Measurements from ENCODE around the gene GAN. TPM values are rescaled to one million over a fixed set of nuclear protein-coding genes. Genes with fewer than 3 reads are reported as not detected.
"Not testable (repeated sequence)": the region's sequence is repeated elsewhere in the genome, so short reads cannot be mapped to it uniquely, and the experiment has no call there.

The GAN gene
- total RNA-seq, 1 donor from 2014 or later, result 8.6 TPM

DNA sequence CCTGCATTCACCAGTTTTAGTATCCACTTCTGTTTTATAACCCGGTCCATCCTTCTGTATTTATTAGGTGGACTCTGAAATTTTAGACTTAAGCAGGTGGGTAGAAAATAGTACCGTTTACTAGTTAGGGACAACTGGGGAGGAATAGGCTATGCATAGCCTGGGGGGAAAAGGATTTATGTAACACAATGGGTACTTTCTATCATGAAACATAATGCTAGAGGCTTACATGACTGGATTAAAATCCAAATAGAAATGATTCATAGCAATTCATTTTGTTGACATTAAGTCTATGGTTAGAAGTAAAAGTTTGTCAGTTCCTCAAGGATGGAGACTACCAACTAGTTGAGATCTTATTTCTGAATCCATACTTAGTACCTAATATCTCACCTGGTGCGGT is 18.6 kb downstream of the GAN start:
- intact Hi-C loops (cut with micrococcal nuclease), result no loop called here
- H3K4me3 Mint-ChIP-seq, result no peak overlapping the region
- no peak overlapping the region for H3K27ac Mint-ChIP-seq
- no peaks in the 10 kb centered on the region for H3K36me3 Mint-ChIP-seq (ENCODE audit: low read depth)
- H3K27me3 Mint-ChIP-seq, result no peaks in the 10 kb centered on the region
- no peaks in the 10 kb centered on the region for H3K9me3 Mint-ChIP-seq
- DNase-seq, result no peak
- no peak for ATAC-seq (ENCODE audit: low read depth)
- no peaks in the 10 kb centered on the region for H3K4me1 Mint-ChIP-seq
- POLR2A ChIA-PET, result no interaction called here
- CTCF ChIA-PET, result no interaction called here
- TF ChIP-seq, protein P1, sequence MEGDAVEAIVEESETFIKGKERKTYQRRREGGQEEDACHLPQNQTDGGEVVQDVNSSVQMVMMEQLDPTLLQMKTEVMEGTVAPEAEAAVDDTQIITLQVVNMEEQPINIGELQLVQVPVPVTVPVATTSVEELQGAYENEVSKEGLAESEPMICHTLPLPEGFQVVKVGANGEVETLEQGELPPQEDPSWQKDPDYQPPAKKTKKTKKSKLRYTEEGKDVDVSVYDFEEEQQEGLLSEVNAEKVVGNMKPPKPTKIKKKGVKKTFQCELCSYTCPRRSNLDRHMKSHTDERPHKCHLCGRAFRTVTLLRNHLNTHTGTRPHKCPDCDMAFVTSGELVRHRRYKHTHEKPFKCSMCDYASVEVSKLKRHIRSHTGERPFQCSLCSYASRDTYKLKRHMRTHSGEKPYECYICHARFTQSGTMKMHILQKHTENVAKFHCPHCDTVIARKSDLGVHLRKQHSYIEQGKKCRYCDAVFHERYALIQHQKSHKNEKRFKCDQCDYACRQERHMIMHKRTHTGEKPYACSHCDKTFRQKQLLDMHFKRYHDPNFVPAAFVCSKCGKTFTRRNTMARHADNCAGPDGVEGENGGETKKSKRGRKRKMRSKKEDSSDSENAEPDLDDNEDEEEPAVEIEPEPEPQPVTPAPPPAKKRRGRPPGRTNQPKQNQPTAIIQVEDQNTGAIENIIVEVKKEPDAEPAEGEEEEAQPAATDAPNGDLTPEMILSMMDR (IDR thresholded peaks at IDR 0.05), result no peak

DNA sequence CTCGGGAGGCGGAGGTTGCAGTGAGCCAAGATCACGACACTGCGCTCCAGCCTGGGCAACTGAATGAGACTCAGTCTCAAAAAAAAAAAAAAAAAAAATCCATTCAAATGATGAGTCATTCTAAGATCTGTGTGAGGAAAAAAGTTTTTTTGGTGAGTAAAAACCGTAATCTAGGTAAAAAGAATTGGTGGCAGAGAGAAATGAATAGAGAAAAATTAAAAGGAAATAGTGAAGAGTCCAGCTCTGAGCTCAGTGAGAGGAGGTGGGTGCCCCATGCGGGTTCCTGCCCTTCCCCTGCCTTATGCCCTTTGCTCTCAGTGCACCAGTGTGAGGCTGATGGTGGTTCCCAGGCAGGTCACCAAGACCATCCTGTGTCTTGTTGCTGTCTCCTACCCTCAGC is 20.9 kb downstream of the GAN start:
- intact Hi-C loops (cut with micrococcal nuclease), result no loop called here
- ChIA-PET POLR2A (no interaction called here), CTCF (no interaction called here)
- ATAC-seq (ENCODE audit: low read depth) (no peak), DNase-seq (no peak)
- H3K9me3 Mint-ChIP-seq, result no peaks in the 10 kb centered on the region
- H3K27ac Mint-ChIP-seq, result no peak overlapping the region
- TF ChIP-seq, protein P1 (IDR thresholded peaks at IDR 0.05), result no peak
- H3K4me3 Mint-ChIP-seq, result no peak overlapping the region
- no peaks in the 10 kb centered on the region for H3K36me3 Mint-ChIP-seq (ENCODE audit: low read depth)
- no peaks in the 10 kb centered on the region for H3K4me1 Mint-ChIP-seq
- H3K27me3 Mint-ChIP-seq, result no peaks in the 10 kb centered on the region

- TF ChIP-seq, protein P1 (IDR thresholded peaks at IDR 0.05), result no peak
- intact Hi-C loops (cut with micrococcal nuclease), result no loop called here
- ChIA-PET POLR2A (no interaction called here), CTCF (no interaction called here)
- ATAC-seq (ENCODE audit: low read depth) (no peak), DNase-seq (no peak)
- Mint-ChIP-seq H3K36me3 (ENCODE audit: low read depth) (no peaks in the 10 kb centered on the region), H3K27ac (no peak overlapping the region), H3K4me1 (no peaks in the 10 kb centered on the region), H3K27me3 (no peaks in the 10 kb centered on the region), H3K9me3 (no peaks in the 10 kb centered on the region), H3K4me3 (no peak overlapping the region)
These were observed 22.3 kb downstream of the GAN start for GRCh38 chr16:81337097-81337496.

GRCh38 chr16:81345172-81345571 is 30.4 kb downstream of the GAN start:
- H3K27me3 Mint-ChIP-seq; POLR2A ChIA-PET; H3K4me1 Mint-ChIP-seq; intact Hi-C loops (cut with micrococcal nuclease); ATAC-seq (ENCODE audit: low read depth); H3K27ac Mint-ChIP-seq; CTCF ChIA-PET; H3K4me3 Mint-ChIP-seq; DNase-seq: not testable (repeated sequence)
- Mint-ChIP-seq H3K36me3 (ENCODE audit: low read depth) (peaks cover 14% of the 10 kb centered on the region), H3K9me3 (peaks cover 27% of the 10 kb centered on the region)

DNA sequence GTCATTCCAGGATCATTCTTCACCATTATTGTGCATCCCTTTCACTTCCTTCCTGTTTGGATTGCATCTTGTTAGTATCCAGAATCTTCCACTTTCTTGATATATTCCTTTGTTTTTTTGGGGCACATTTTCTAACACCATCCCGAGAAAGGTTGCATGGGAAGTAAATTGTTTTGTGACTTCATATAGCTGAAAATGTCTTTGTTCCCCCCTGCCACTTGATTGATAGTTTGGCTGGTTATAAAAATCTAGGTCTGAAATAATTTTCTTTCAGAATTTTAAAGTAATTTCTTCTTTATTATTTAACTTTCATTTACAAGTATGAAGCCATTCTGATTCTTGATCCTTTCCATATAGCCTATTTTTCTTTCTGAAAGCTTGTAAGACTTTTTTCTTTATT is 32.7 kb downstream of the GAN start:
- H3K27me3 Mint-ChIP-seq, result no peaks in the 10 kb centered on the region
- DNase-seq (no peak), ATAC-seq (ENCODE audit: low read depth) (no peak)
- POLR2A ChIA-PET, result no interaction called here
- no peaks in the 10 kb centered on the region for H3K4me1 Mint-ChIP-seq
- no peak overlapping the region for H3K27ac Mint-ChIP-seq
- CTCF ChIA-PET, result no interaction called here
- intact Hi-C loops (cut with micrococcal nuclease), result no loop called here
- H3K4me3 Mint-ChIP-seq, result no peak overlapping the region
- peaks cover 27% of the 10 kb centered on the region for H3K9me3 Mint-ChIP-seq
- H3K36me3 Mint-ChIP-seq (ENCODE audit: low read depth), result peaks cover 24% of the 10 kb centered on the region
- TF ChIP-seq, protein P1 (IDR thresholded peaks at IDR 0.05), result no peak

DNA sequence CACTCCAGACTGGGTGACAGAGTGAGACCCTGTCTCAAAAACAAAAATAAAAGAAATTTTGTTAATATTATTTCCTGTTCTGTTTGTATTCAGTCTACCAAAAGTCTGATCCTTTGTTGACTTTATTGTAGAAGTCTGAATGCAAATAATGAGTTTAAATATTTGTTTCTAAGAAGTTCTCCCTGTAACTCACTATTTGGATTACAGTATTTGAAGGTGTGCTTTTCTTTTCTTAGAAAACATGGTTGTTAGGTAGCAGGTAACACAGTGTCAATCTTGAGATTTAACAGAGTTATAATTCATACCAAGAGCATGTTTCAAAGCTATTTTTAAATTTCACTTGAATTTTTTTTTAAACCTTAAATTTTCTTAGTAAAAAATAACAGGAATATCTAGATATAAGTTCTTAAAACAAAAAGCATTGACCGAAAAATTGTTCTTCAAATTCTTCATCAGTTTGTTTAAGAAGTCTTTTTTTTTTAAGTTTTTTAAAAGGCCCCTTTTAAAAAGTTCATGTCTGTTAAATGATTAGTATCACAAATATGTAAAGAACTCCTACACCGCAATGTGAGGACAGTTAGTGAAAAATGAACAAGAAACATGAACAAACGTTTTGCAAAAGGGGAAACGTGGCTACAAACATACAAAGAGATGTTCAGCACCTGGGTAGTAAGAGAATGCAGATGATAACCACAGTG is 35.0 kb downstream of the GAN start:
- H3K27ac Mint-ChIP-seq, result no peak overlapping the region
- no peak overlapping the region for H3K4me3 Mint-ChIP-seq
- DNase-seq (no peak), ATAC-seq (ENCODE audit: low read depth) (no peak)
- POLR2A ChIA-PET, result no interaction called here
- no peaks in the 10 kb centered on the region for H3K27me3 Mint-ChIP-seq
- intact Hi-C loops (cut with micrococcal nuclease), result no loop called here
- peaks cover 38% of the 10 kb centered on the region for H3K36me3 Mint-ChIP-seq (ENCODE audit: low read depth)
- TF ChIP-seq, protein P1 (IDR thresholded peaks at IDR 0.05), result no peak
- peaks cover 19% of the 10 kb centered on the region for H3K9me3 Mint-ChIP-seq
- no peaks in the 10 kb centered on the region for H3K4me1 Mint-ChIP-seq
- CTCF ChIA-PET, result no interaction called here
